Activated CD4-positive, alpha-beta T cell treated with anti-CD3 and anti-CD28 coated beads for 36 hours (primary cell): ENCODE measurements around the gene TMOD2. TPM values are rescaled to one million over a fixed set of nuclear protein-coding genes. Genes with fewer than 3 reads are reported as not detected.

ENCODE experiments used
- ATAC-seq: fragments of 200-7000 bp; cut with Tn5 transposase; one replicate; pipeline ENCODE4 v1.10.0; 2021; ENCODE audit warnings: mild to moderate bottlenecking, moderate library complexity
- CTCF ChIA-PET: fragments of 350-600 bp; sonication (Branson Sonifier 250); formaldehyde crosslinking; loops from one replicate; lab custom pipeline; 2021; ENCODE audit warnings: antibody characterized with exemption; lab: Charles Lee
- POLR2A ChIA-PET: fragments of 350-600 bp; sonication (Branson Sonifier 250); formaldehyde crosslinking; loops from one replicate; lab custom pipeline; 2021; ENCODE audit warnings: antibody characterized with exemption, inconsistent platforms; lab: Charles Lee
- DNase-seq: peaks from one replicate; pipeline ENCODE4 v3.0.0-alpha.2; 2020
- H3K27ac Mint-ChIP-seq: one replicate; pipeline ENCODE4 v1.8.0; 2021; ENCODE audit warnings: mixed read lengths
- H3K27me3 Mint-ChIP-seq: one replicate; pipeline ENCODE4 v1.8.0; 2021; ENCODE audit warnings: mixed read lengths
- H3K36me3 Mint-ChIP-seq: one replicate; pipeline ENCODE4 v1.8.0; 2021; ENCODE audit warnings: low read depth, mixed read lengths
- H3K4me1 Mint-ChIP-seq: one replicate; pipeline ENCODE4 v1.8.0; 2021; ENCODE audit warnings: mixed read lengths
- H3K4me3 Mint-ChIP-seq: one replicate; pipeline ENCODE4 v1.8.0; 2021; ENCODE audit warnings: mild to moderate bottlenecking, moderate library complexity, mixed read lengths
- H3K9me3 Mint-ChIP-seq: one replicate; pipeline ENCODE4 v1.8.0; 2021; ENCODE audit warnings: low read depth, mixed read lengths
- intact Hi-C, 2 experiments: fragments of 100-400 bp; cut with DNase I in 1 of 2; cut with micrococcal nuclease in 1 of 2; formaldehyde crosslinking; loops; one replicate each; pipeline versions ENCODE4 v1.14.2 to v1.15.1; 2022 to 2024; cut with DNase I, micrococcal nuclease
- total RNA-seq, 2 experiments: library from RNA; stranded (reverse); gene quantifications; one replicate each; pipeline ENCODE4 v1.2.3, GENCODE V29; 2021

TMOD2 gene
- total RNA-seq, 2 experiments from 2014 or later, result 5.4 to 6.9 TPM

DNA sequence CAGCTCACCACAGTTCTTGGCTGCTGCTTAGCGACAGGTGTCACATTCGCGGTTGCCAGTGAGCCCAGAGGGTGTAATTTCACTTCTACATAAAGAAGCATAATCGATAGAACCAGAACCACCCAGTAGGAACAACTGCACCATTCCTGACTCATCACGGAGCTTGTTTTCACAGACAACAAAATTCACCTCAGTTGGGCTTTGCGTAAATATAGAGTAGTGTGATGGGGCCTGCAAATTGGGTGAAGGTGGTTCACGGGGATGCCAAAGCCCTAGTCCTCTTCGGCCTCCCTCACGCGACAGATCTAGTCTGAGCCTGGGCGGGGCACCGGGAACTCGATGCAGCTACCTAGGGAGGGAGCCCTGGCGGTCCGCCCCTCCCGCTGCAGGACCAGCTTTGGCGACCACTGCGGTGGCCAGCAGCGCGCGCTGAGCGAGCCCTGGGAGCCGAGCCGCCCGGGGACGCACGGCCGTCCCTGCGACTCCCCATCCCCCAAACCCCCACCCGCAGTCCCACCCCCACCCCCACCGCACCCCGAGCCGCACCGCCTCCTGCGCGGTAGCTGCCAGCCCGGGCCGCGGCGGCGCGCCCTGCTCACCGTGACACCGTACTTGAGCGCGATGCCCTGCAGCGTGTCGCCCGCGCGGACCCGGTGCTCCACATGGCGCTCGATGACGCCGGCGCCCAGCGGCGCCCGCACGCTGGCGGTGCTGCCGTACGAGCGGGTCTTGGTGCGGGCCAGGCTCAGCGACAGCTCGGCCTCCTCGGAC lies 14.5 kb upstream of the TMOD2 start:
- ChIA-PET POLR2A (interaction anchor here (0.6 to 1.4 kb wide), 6 partner anchors 10 to 115 kb away, joined by 3 to 5 read pairs (median 4); partner anchors contain the start of genes DMXL2 and SCG3), CTCF (interaction anchor here (0.6 to 5.1 kb wide), 10 partner anchors 11 to 88 kb away, joined by 3 to 33 read pairs (median 4); no protein-coding TSS in a partner anchor)
- peak; percentile 52 for ATAC-seq
- Mint-ChIP-seq H3K4me1 (peaks cover 60% of the 10 kb centered on the region), H3K4me3 (peak overlapping the region; percentile 77), H3K9me3 (no peaks in the 10 kb centered on the region), H3K27ac (peak overlapping the region; percentile 88), H3K27me3 (no peaks in the 10 kb centered on the region), H3K36me3 (peaks cover 7% of the 10 kb centered on the region)
- intact Hi-C loops, result loop anchor here (1.0 to 10.0 kb wide), 17 partner anchors 14 to 1382 kb away; partner anchors contain the start of genes TMOD2 (in 2 of the 2), AP4E1 (in 1 of the 2), DMXL2 (in 1 of the 2) and GABPB1 (in 1 of the 2)
- peak; percentile 74 for DNase-seq

DNA sequence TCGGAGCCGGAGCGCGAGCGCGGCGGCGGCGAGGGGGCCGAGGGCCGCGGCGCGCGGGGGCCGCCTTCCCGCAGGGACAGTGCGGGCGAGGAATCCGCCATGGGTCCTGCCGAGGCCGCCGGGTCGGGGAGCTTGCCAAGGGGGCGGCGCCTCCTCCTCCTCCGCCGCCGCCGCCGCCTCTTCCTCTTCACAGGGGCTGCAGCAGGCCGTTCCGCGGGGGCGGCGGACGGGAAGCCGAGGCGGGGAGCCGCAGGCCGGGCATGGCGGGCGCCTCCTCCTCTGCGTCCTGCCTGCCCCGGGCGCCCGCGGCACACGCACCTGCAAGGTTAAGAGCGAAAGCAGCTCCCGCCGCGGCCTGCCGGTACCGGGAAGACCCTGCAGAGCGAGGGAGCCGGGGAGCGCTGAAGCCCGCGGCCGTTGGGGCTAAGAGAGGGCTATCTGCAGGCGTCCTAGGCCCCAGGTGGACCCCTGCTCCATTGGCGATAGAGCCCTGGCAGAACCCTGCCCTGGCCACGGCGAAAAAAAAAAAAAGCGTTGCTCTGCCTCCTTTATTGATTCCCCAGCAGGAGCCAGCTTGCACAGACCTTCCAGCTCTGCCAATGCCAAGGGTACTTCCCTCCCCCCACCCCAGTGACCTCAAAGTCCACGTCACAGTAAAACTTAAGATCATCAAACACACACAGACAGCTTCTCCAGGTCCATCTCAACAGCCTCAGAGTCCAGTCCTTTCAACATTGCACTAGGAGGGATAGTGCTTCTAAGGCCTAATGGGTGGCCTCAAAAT lies 13.7 kb upstream of the TMOD2 start, which contains the start of gene LYSMD2:
Gene LYSMD2 (minus strand): TSS at position 134 of the 784 bp plus-strand sequence. CDS start 33 bp downstream, at position 101.
- ChIA-PET CTCF (interaction anchor here (0.7 to 5.1 kb wide), 8 partner anchors 10 to 265 kb away, joined by 3 to 33 read pairs (median 4); no protein-coding TSS in a partner anchor), POLR2A (interaction anchor here (0.6 to 1.0 kb wide), 3 partner anchors 9 to 519 kb away, joined by 3 to 4 read pairs (median 3); no protein-coding TSS in a partner anchor)
- Mint-ChIP-seq H3K27ac (peak within 1 kb of the TSS; percentile 88), H3K4me3 (peak within 1 kb of the TSS; percentile 77), H3K27me3 (no peaks in the 10 kb centered on the region), H3K36me3 (peaks cover 3% of the 10 kb centered on the region), H3K4me1 (peaks cover 52% of the 10 kb centered on the region), H3K9me3 (no peaks in the 10 kb centered on the region)
- ATAC-seq (peak; percentile 38), DNase-seq (peak; percentile 81)
- intact Hi-C loops, result loop anchor here (1.0 to 10.0 kb wide), 13 partner anchors 13 to 1383 kb away; partner anchors contain the start of genes AP4E1 (in 1 of the 2), DMXL2 (in 1 of the 2), GABPB1 (in 1 of the 2) and MAPK6 (in 1 of the 2)

DNA sequence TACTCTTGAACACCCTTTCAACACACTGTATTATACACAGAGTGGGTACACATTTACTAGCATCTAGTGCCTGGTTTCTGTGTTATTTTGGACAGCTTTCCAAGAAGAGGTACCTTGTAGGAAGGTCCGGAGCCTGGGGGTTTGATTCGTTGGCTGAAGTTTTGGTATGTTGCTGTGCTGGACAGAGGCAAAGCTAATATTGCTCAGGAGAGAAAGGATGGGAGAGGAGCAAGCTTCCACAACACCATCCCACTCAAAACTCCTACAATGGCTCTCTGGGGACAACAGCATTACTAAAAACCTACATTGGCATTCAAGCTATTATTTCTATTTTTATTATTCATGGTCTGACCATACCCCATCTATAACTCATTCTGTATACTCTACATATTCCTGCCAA lies 12.8 kb upstream of the TMOD2 start:
- CTCF ChIA-PET, result interaction anchor here (4.2 to 5.1 kb wide), 2 partner anchors 38 to 89 kb away, joined by 13 to 33 read pairs; no protein-coding TSS in a partner anchor
- peak overlapping the region; percentile 81 for H3K27ac Mint-ChIP-seq
- peaks cover 44% of the 10 kb centered on the region for H3K4me1 Mint-ChIP-seq
- DNase-seq (no peak), ATAC-seq (no peak)
- POLR2A ChIA-PET, result interaction anchor here (0.7 to 1.0 kb wide), 2 partner anchors 88 to 338 kb away, joined by 3 to 4 read pairs; no protein-coding TSS in a partner anchor
- H3K4me3 Mint-ChIP-seq, result peak overlapping the region; percentile 70
- no peaks in the 10 kb centered on the region for H3K27me3 Mint-ChIP-seq
- intact Hi-C loops, result loop anchor here (5.0 to 10.0 kb wide), 9 partner anchors 39 to 1384 kb away; partner anchors contain the start of genes AP4E1 (in 1 of the 2), DMXL2 (in 1 of the 2), GABPB1 (in 1 of the 2) and SPPL2A (in 1 of the 2)
- no peaks in the 10 kb centered on the region for H3K9me3 Mint-ChIP-seq
- no peaks in the 10 kb centered on the region for H3K36me3 Mint-ChIP-seq

DNA sequence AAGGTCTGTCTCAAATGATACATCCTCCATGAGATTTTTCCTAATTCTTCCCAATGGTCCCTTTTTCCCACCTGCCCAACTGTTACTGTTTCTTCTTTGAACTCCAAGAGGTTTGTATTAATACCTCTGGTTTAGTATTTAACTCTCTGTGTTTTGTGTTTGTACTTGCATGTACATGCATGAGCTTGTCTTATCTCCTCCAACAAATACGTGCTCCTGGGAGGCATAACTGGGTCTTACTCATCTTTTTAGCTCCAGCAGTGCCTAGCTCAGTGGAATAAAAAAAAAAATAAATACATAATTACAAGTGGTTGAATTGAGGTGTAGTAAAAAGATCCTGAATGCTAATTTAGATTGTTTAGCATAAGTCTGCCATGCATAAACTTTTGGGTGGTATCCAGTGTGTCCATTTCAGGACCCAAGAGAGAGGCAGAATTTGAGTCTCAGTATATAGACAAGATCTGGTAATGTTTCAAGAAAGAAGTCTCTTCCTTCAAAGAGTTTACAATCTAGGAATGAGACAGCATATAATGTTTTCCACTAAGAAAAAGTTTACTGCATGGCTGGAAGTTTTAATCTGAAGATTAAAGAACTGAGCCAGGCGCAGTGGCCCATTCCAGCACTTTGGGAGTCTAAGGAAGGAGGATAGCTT lies 12.2 kb upstream of the TMOD2 start:
- no peaks in the 10 kb centered on the region for H3K9me3 Mint-ChIP-seq
- no peak for DNase-seq
- H3K36me3 Mint-ChIP-seq, result no peaks in the 10 kb centered on the region
- H3K27me3 Mint-ChIP-seq, result no peaks in the 10 kb centered on the region
- POLR2A ChIA-PET, result interaction anchor here (0.7 kb wide), 1 partner anchor 337 kb away, joined by 3 read pairs; no protein-coding TSS in a partner anchor
- CTCF ChIA-PET, result interaction anchor here (0.6 to 5.1 kb wide), 5 partner anchors 10 to 139 kb away, joined by 3 to 33 read pairs (median 4); no protein-coding TSS in a partner anchor
- no peak for ATAC-seq
- H3K27ac Mint-ChIP-seq, result no peak overlapping the region
- no peak overlapping the region for H3K4me3 Mint-ChIP-seq
- H3K4me1 Mint-ChIP-seq, result peaks cover 41% of the 10 kb centered on the region
- intact Hi-C loops, result loop anchor here (5.0 to 10.0 kb wide), 9 partner anchors 38 to 1384 kb away; partner anchors contain the start of genes AP4E1 (in 1 of the 2), DMXL2 (in 1 of the 2), GABPB1 (in 1 of the 2) and SPPL2A (in 1 of the 2)

DNA sequence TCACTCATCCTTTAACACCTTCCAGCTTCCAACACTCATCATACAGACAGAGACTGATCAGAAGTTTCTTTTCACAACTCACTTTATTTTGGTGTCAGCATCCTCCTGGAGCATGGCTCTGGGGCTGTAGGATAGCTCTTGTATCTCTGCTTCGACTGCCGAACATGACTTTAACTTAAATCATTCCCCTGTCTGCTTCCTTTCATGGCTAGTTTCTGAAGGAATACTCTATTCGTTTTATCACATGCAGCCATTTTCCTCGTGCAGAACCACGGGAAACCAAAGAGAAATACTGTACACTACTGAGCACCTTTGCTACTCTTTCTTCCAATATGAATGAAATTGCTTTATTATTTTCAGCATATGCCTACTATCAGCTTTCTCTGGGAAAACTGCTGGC lies 2.1 kb upstream of the TMOD2 start:
- Mint-ChIP-seq H3K36me3 (no peaks in the 10 kb centered on the region), H3K27ac (no peak overlapping the region), H3K4me3 (no peak overlapping the region), H3K9me3 (no peaks in the 10 kb centered on the region), H3K4me1 (peaks cover 24% of the 10 kb centered on the region), H3K27me3 (peaks cover 11% of the 10 kb centered on the region)
- intact Hi-C loops, result no loop called here
- ChIA-PET POLR2A (interaction anchor here (0.7 to 0.9 kb wide), 2 partner anchors 9 to 13 kb away, joined by 3 to 5 read pairs; no protein-coding TSS in a partner anchor), CTCF (interaction anchor here (0.8 to 1.6 kb wide), 4 partner anchors 12 to 28 kb away, joined by 4 to 7 read pairs (median 4); partner anchors contain the start of gene LYSMD2)
- DNase-seq, result no peak
- ATAC-seq, result no peak

DNA sequence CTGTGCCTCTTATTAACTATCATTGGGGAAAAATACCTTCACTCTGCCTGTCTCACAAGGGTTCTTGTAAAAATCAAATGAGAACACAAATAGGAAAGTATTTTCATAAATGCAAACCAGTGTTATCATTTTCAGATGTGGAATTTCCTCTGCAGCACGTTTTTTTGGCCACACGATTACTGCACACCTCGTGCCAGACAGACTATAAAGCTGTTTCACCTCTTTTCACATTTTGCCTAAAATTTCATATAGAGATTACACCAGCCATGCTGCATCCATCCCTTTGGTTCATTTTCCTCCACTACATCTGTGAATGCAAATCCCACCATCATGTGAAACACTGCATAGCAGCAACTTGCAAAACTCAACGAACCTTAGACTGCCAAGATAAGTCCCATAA lies 1.2 kb upstream of the TMOD2 start:
- H3K27ac Mint-ChIP-seq, result no peak overlapping the region
- intact Hi-C loops, result loop anchor here (2.0 to 5.0 kb wide), 2 partner anchors 13 to 77 kb away; partner anchors contain the start of genes LYSMD2 (in 1 of the 2) and TMOD3 (in 1 of the 2)
- ATAC-seq (no peak), DNase-seq (no peak)
- H3K4me1 Mint-ChIP-seq, result peaks cover 24% of the 10 kb centered on the region
- no peaks in the 10 kb centered on the region for H3K9me3 Mint-ChIP-seq
- H3K36me3 Mint-ChIP-seq, result no peaks in the 10 kb centered on the region
- CTCF ChIA-PET, result no interaction called here
- peak overlapping the region; percentile 76 for H3K4me3 Mint-ChIP-seq
- peaks cover 11% of the 10 kb centered on the region for H3K27me3 Mint-ChIP-seq
- POLR2A ChIA-PET, result no interaction called here

DNA sequence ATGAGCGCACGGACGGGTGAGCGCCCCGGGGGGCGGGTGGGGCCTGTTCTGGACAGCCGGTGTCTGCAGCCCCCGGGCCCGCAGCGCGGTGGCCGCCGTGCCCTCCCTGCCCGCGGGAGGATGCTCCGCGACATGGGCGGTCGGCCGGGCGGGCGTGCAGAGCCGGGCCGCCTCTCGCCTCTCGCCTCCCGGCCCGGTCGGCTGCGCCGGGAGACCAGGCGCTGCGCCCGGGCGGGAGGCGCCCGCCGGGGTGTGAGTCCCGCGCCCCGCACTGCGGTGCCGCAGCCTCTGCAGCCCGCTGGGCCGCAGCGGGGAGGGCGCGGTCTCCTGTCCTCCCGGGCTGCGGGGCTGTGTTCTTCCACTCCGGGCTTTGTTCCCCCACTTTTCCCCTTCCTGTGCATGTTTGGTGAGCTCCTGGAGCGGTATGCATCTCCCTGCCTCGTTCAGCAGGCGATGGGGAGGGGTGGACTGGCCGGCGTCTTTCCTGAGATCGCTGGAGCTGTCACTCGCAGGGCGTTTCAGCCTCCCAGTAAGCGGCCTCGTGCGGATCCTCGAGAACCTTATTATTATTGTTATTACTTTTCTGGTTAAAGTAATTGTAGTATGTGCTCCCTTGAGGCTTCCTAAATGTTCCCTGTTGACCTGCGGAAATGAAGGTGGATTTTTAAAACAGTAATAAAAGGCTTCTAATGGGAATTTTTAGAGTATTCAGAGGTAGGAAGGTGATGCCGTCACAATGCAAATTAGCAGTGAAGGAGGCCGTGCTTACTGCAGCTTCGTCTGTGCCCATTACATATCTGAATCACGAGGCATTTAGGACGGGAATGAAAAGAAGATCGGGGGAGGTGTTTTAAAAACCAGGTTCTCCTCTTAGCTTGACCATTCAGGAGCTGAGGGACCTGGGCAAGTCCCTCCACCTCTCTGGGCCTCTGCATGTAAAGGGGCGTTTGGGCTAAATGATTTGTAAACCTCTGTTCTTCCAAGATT lies 593 bp downstream of the TMOD2 start:
- POLR2A ChIA-PET, result interaction anchor here (0.6 to 1.1 kb wide), 2 partner anchors 16 to 100 kb away, joined by 3 to 5 read pairs; no protein-coding TSS in a partner anchor
- intact Hi-C loops, result loop anchor here (1.0 to 5.0 kb wide), 3 partner anchors 15 to 75 kb away; partner anchors contain the start of genes LYSMD2 (in 1 of the 2) and TMOD3 (in 1 of the 2)
- ATAC-seq, result peak; percentile 57
- Mint-ChIP-seq H3K4me1 (peaks cover 24% of the 10 kb centered on the region), H3K4me3 (peak overlapping the region; percentile 79), H3K36me3 (no peaks in the 10 kb centered on the region), H3K27ac (no peak overlapping the region), H3K9me3 (no peaks in the 10 kb centered on the region), H3K27me3 (peaks cover 11% of the 10 kb centered on the region)
- CTCF ChIA-PET, result interaction anchor here (1.4 kb wide), 1 partner anchor 25 kb away, joined by 6 read pairs; no protein-coding TSS in a partner anchor
- peak; percentile 49 for DNase-seq

DNA sequence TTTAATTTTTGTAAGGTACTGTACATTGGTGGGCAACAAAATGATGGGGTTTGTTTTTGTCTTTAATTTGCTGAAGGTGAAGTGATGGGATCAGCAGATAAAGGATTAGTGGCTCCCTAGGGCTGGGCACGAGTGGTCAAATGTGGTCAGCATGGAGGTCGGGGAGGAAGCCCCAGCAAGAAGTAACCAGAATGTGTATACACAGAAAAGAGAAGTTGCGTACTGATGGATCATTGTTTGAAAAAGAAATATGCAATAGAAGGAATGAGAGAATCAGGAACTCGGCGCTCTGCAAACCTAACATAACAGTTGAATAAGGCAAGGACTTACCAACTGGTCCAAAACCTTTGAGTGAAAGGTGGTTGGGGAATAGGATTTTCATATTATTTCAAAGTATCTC lies 1.5 kb downstream of the TMOD2 start:
- ChIA-PET CTCF (interaction anchor here (1.3 to 1.4 kb wide), 2 partner anchors 15 to 24 kb away, joined by 6 to 7 read pairs; no protein-coding TSS in a partner anchor), POLR2A (no interaction called here)
- Mint-ChIP-seq H3K36me3 (no peaks in the 10 kb centered on the region), H3K9me3 (no peaks in the 10 kb centered on the region), H3K27me3 (peaks cover 9% of the 10 kb centered on the region), H3K4me3 (peak overlapping the region; percentile 79), H3K4me1 (peaks cover 24% of the 10 kb centered on the region), H3K27ac (no peak overlapping the region)
- intact Hi-C loops, result loop anchor here in 1 of 2 experiments (5.0 kb wide), 1 partner anchor 74 kb away; the partner anchor contains the start of gene TMOD3
- ATAC-seq (no peak), DNase-seq (no peak)

DNA sequence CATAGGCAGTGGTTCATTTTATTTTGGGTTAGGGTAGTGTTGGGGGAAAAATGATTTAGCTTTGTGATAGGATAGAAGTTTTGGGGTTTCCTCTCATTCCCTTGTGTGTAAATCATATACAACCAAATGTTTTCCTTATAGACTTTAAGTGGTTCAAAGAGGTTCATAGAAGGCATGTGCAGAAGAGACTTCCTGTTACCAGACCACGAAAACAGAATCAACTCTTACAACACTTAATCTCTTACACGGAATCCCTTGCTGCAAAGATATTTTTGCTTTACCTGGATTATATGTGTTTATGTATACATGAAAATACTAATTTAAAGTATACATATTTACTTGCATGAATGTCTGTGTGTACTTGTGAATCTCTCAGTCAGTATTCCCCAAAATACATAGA lies 2.9 kb downstream of the TMOD2 start:
- Mint-ChIP-seq H3K4me1 (peaks cover 24% of the 10 kb centered on the region), H3K27me3 (peaks cover 9% of the 10 kb centered on the region), H3K36me3 (no peaks in the 10 kb centered on the region), H3K27ac (no peak overlapping the region), H3K9me3 (no peaks in the 10 kb centered on the region), H3K4me3 (no peak overlapping the region)
- DNase-seq (no peak), ATAC-seq (no peak)
- ChIA-PET POLR2A (no interaction called here), CTCF (interaction anchor here (1.0 to 3.4 kb wide), 4 partner anchors 13 to 46 kb away, joined by 3 to 14 read pairs (median 5); no protein-coding TSS in a partner anchor)
- intact Hi-C loops, result loop anchor here in 1 of 2 experiments (5.0 kb wide), 1 partner anchor 73 kb away; the partner anchor contains the start of gene TMOD3
